Mesodermal cell (in vitro differentiated cells): Measurements from ENCODE around the gene IRF3. TPM values are rescaled to one million over a fixed set of nuclear protein-coding genes. Genes with fewer than 3 reads are reported as not detected.

ENCODE experiments used
- H3K27ac ChIP-seq: 2 replicates; pipeline ENCODE4 v1.7.0; 2013; ENCODE audit warnings: mild to moderate bottlenecking, low read depth, low read length, moderate library complexity; ENCODE audit not compliant: severe bottlenecking
- H3K36me3 ChIP-seq: 2 replicates; pipeline ENCODE4 v1.7.1; 2013; ENCODE audit warnings: mild to moderate bottlenecking, low read length, moderate library complexity; ENCODE audit not compliant: control insufficient read depth, insufficient read depth
- H3K4me1 ChIP-seq: one replicate; pipeline ENCODE4 v1.7.1; 2013; ENCODE audit warnings: mild to moderate bottlenecking, low read length; ENCODE audit not compliant: insufficient read depth, control insufficient read depth, poor library complexity, severe bottlenecking
- H3K4me3 ChIP-seq: 2 replicates; pipeline ENCODE4 v1.7.0; 2013; ENCODE audit warnings: low read length, control low read depth, mild to moderate bottlenecking; ENCODE audit not compliant: insufficient read depth, poor library complexity, severe bottlenecking; ENCODE audit errors: extremely low read depth
- H3K9me3 ChIP-seq: 2 replicates; pipeline ENCODE4 v1.7.1; 2013; ENCODE audit warnings: mild to moderate bottlenecking, low read length, moderate library complexity; ENCODE audit not compliant: control insufficient read depth
- WGBS, 2 experiments: methylation state at CpG; one replicate each; pipeline ENCODE4 v1.1.5; 2013; ENCODE audit warnings: missing lambda C conversion rate in 2 of 2; ENCODE audit not compliant: insufficient coverage in 2 of 2; 5-methylcytosine and 5-hydroxymethylcytosine counted together
- polyA plus RNA-seq, 2 experiments: library from polyadenylated mRNA; stranded (reverse); fragments of 50-300 nt; gene quantifications; one replicate each; pipeline ENCODE4 v1.2.3, GENCODE V29; 2013

IRF3 gene, protein sequence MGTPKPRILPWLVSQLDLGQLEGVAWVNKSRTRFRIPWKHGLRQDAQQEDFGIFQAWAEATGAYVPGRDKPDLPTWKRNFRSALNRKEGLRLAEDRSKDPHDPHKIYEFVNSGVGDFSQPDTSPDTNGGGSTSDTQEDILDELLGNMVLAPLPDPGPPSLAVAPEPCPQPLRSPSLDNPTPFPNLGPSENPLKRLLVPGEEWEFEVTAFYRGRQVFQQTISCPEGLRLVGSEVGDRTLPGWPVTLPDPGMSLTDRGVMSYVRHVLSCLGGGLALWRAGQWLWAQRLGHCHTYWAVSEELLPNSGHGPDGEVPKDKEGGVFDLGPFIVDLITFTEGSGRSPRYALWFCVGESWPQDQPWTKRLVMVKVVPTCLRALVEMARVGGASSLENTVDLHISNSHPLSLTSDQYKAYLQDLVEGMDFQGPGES
- polyA plus RNA-seq (2013, experiment 1 of 2), result 62.2 TPM
- polyA plus RNA-seq (2013, experiment 2 of 2), result 54.1 TPM

GRCh38 chr19:49665351-49666119, at the start of gene IRF3, which contains the start of gene BCL2L12:
Gene IRF3, minus strand, starts transcription at chr19:49665857. Its CDS starts 1,019 bp downstream, at chr19:49664838.
Gene BCL2L12, plus strand, starts transcription at chr19:49665933. Its CDS starts 760 bp downstream, at chr19:49666693.
- H3K4me1 ChIP-seq, result peaks cover 17% of the 10 kb centered on the region
- peaks cover 56% of the 10 kb centered on the region for H3K36me3 ChIP-seq
- peak within 1 kb of the TSS; percentile 81 for H3K4me3 ChIP-seq
- H3K27ac ChIP-seq, result peak within 1 kb of the TSS; percentile 77
- no peaks in the 10 kb centered on the region for H3K9me3 ChIP-seq
- 0% methylated on average over 39 to 42 of the region's 50 CpGs for WGBS, 2 experiments

DNA sequence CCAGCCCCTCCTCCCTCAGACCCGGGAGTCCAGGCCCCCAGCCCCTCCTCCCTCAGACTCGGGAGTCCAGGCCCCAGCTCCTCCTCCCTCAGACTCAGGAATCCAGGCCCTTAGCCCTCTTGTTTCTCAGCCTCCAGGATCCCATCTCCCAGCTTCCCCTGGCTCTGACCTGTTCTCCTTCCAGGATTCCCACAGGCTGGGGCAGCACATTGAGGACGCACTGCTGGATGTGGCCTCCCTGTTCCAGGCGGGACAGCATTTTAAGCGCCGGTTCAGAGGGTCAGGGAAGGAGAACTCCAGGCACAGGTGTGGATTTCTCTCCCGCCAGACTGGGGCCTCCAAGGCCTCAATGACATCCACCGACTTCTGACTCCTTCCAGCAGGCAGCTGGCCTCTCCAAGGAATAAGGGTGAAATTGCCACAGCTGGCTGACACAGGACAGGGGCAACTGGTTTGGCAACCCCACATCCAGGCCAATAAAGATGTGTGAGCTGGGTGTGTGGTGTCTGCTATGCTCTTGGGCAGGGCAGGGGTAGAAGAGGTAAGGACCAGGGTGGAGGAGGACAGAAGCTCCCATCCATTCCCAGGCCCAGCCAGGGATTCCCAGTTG, 47.7 kb upstream of the IRF3 start:
- 89 to 96% methylated on average over 6 to 7 of the region's 8 CpGs for WGBS, 2 experiments
- Histone ChIP-seq H3K4me3 (no peak overlapping the region), H3K4me1 (no peaks in the 10 kb centered on the region), H3K36me3 (no peaks in the 10 kb centered on the region), H3K9me3 (no peaks in the 10 kb centered on the region), H3K27ac (no peak overlapping the region)

DNA sequence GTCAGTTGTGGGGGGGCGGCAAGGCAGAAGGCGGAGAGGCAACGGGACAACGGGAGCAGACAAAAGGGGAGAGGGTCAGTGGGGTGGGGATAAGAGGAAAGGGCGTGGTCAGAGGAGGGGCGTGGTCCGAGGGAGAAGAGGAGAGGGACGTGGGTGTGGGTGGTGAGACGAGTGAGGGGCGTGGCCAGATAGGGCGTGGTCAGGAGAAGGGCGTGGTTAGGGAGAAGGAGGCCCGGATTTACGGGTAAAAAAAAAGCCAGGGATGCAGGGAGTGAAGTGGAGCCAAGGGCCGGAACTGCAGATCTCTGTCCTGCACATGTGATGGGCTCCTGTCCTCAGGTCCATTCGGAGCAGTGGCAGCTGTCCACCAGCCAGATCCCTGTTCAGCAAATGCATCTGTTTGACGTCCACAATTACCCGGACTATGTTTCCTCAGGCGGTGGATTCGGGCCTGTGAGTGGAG, 46.8 kb upstream of the IRF3 start:
- WGBS, 2 experiments, result 72 to 74% methylated on average over 17 to 18 of the region's 20 CpGs
- Histone ChIP-seq H3K4me3 (no peak overlapping the region), H3K9me3 (no peaks in the 10 kb centered on the region), H3K27ac (no peak overlapping the region), H3K36me3 (no peaks in the 10 kb centered on the region), H3K4me1 (no peaks in the 10 kb centered on the region)

GRCh38 chr19:49710372-49710951, 44.8 kb upstream of the IRF3 start:
- Histone ChIP-seq H3K4me1 (no peaks in the 10 kb centered on the region), H3K4me3 (no peak overlapping the region), H3K36me3 (peaks cover 2% of the 10 kb centered on the region), H3K27ac (peak overlapping the region; percentile 29), H3K9me3 (no peaks in the 10 kb centered on the region)
- 94 to 95% methylated on average over 15 to 20 of the region's 20 CpGs for WGBS, 2 experiments

- 93 to 99% methylated on average over 14 of the region's 16 CpGs for WGBS, 2 experiments
- H3K9me3 ChIP-seq, result no peaks in the 10 kb centered on the region
- peaks cover 4% of the 10 kb centered on the region for H3K4me1 ChIP-seq
- H3K27ac ChIP-seq, result no peak overlapping the region
- peaks cover 2% of the 10 kb centered on the region for H3K36me3 ChIP-seq
- H3K4me3 ChIP-seq, result no peak overlapping the region
Measured at GRCh38 chr19:49705919-49706318, 40.3 kb upstream of the IRF3 start.

DNA sequence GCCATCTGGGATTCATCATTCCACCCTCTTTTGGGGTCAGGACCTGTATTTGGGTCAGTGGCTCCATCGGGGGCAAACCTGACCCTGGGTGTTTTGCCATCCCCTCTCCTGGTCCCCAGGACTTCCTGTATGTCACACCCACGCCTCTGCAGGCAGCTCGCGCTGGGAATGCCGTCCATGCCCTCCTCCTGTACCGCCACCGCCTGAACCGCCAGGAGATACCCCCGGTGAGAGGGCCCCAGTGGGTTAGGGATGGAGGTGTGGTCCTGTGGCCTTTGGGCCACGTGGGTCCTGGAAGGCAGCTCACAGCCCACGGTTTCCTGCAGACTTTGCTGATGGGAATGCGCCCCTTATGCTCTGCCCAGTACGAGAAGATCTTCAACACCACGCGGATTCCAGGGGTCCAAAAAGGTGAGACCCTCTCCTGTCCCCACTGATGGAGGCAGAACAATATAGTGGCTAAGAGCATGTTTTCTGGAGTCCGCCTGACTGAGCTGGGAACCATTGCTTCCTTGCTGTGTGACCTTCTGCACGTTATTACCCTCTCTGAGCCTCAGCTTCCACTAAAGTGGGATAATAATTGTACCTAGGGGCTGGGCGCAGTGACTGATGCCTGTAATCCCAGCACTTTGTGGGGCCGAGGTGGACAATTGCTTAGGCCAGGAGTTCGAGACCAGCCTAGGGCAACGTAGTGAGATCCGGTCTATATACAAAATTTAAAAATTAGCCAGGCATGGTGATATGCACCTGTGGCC, 39.4 kb upstream of the IRF3 start:
- Histone ChIP-seq H3K4me3 (no peak overlapping the region), H3K4me1 (peaks cover 4% of the 10 kb centered on the region), H3K27ac (no peak overlapping the region), H3K9me3 (no peaks in the 10 kb centered on the region), H3K36me3 (peaks cover 2% of the 10 kb centered on the region)
- WGBS, 2 experiments, result 95 to 97% methylated on average over 15 to 21 of the region's 22 CpGs

DNA sequence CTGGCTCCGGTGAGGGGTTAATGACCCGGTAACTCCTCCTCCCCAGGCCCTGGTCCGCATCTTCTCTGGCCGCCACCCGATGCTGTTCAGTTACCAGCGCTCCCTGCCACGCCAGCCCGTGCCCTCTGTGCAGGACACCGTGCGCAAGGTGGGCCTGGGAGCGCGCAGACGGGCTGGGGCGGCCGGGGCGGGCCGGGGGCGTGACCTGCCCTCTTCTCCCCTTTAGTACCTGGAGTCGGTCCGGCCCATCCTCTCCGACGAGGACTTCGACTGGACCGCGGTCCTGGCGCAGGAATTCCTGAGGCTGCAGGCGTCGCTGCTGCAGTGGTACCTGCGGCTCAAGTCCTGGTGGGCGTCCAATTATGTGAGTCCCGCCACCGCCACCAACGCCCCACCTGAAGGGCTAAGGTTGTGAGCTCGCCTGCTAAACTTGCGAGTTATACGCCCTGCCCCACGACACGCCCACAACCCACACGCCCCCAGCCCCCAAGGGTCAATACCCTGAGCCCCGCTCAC, 35.7 kb upstream of the IRF3 start:
- Histone ChIP-seq H3K36me3 (peaks cover 2% of the 10 kb centered on the region), H3K4me1 (peaks cover 4% of the 10 kb centered on the region), H3K4me3 (no peak overlapping the region), H3K9me3 (no peaks in the 10 kb centered on the region), H3K27ac (no peak overlapping the region)
- WGBS, 2 experiments, result 35 to 50% methylated on average over 34 to 39 of the region's 40 CpGs

- H3K9me3 ChIP-seq, result no peaks in the 10 kb centered on the region
- 66 to 69% methylated on average over 10 to 11 of the region's 11 CpGs for WGBS, 2 experiments
- peaks cover 4% of the 10 kb centered on the region for H3K4me1 ChIP-seq
- no peak overlapping the region for H3K4me3 ChIP-seq
- no peak overlapping the region for H3K27ac ChIP-seq
- H3K36me3 ChIP-seq, result no peaks in the 10 kb centered on the region
Measured at GRCh38 chr19:49700563-49700962, 34.9 kb upstream of the IRF3 start.

DNA sequence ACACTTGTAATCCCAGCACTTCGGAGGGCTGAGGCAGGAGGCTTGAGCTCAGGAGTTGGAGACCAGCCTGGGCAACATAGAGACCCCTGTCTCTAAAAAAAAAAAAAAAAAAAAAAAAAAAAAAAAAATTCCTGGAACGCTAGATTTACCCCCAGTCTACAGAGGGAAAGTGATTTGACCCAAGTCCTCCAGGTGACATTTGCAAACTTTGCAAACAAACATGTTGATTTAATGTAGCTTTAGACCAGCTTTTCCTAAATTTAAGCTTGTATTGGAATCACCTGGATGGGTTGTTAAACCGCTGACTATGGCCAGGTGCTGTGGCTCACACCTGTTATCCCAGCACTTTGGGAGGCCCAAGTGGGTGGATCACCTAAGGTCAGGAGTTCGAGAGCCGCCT, 33.7 kb upstream of the IRF3 start:
- H3K9me3 ChIP-seq, result no peaks in the 10 kb centered on the region
- no peak overlapping the region for H3K27ac ChIP-seq
- H3K4me3 ChIP-seq, result no peak overlapping the region
- 77 to 97% methylated on average over 3 of the region's 5 CpGs for WGBS, 2 experiments
- H3K36me3 ChIP-seq, result no peaks in the 10 kb centered on the region
- peaks cover 4% of the 10 kb centered on the region for H3K4me1 ChIP-seq
